Activated CD8-positive, alpha-beta memory T cell treated with anti-CD3 and anti-CD28 coated beads for 36 hours (primary cell): ENCODE measurements around the gene TMBIM6. TPM values are rescaled to one million over a fixed set of nuclear protein-coding genes. Genes with fewer than 3 reads are reported as not detected.

Experiments used
- CTCF ChIA-PET: fragments of 350-600 bp; sonication (Branson Sonifier 250); formaldehyde crosslinking; loops from one replicate; lab custom pipeline; 2021; ENCODE audit warnings: antibody characterized with exemption; lab: Charles Lee
- POLR2A ChIA-PET: fragments of 350-600 bp; sonication (Branson Sonifier 250); formaldehyde crosslinking; loops from one replicate; lab custom pipeline; 2021; ENCODE audit warnings: antibody characterized with exemption; lab: Charles Lee
- total RNA-seq, 2 experiments: library from RNA; stranded (reverse); gene quantifications; one replicate each; pipeline ENCODE4 v1.2.3, GENCODE V29; 2021

The TMBIM6 gene
- total RNA-seq, 2 experiments from 2014 or later: 461 to 468 TPM

GRCh38 chr12:49801141-49802063 is 60.0 kb downstream of the TMBIM6 start:
- ChIA-PET POLR2A (interaction anchor here (0.6 kb wide), 1 partner anchor 22 kb away, joined by 5 read pairs; no protein-coding TSS in a partner anchor), CTCF (interaction anchor here (0.6 kb wide), 1 partner anchor 178 kb away, joined by 3 read pairs; the partner anchor contains the start of gene PRPF40B)

GRCh38 chr12:49803693-49804450 is 62.5 kb downstream of the TMBIM6 start:
- CTCF ChIA-PET: no interaction called here
- POLR2A ChIA-PET: no interaction called here

GRCh38 chr12:49804821-49805220 is 63.5 kb downstream of the TMBIM6 start:
- ChIA-PET POLR2A (no interaction called here), CTCF (no interaction called here)

GRCh38 chr12:49805409-49805808 is 64.1 kb downstream of the TMBIM6 start:
- ChIA-PET POLR2A (interaction anchor here (0.7 kb wide), 1 partner anchor 69 kb away, joined by 7 read pairs; no protein-coding TSS in a partner anchor), CTCF (no interaction called here)

- CTCF ChIA-PET: interaction anchor here (1.0 kb wide), 1 partner anchor 33 kb away, joined by 4 read pairs; no protein-coding TSS in a partner anchor
- POLR2A ChIA-PET: no interaction called here
Measured at GRCh38 chr12:49806321-49806813, 65.0 kb downstream of the TMBIM6 start.

- ChIA-PET CTCF (interaction anchor here (1.0 kb wide), 1 partner anchor 33 kb away, joined by 4 read pairs; no protein-coding TSS in a partner anchor), POLR2A (no interaction called here)
Measured at GRCh38 chr12:49806877-49807276, 65.5 kb downstream of the TMBIM6 start.

- ChIA-PET CTCF (interaction anchor here (0.8 to 1.1 kb wide), 2 partner anchors 12 to 30 kb away, joined by 3 to 4 read pairs; no protein-coding TSS in a partner anchor), POLR2A (no interaction called here)
Measured at GRCh38 chr12:49807991-49808580, 66.7 kb downstream of the TMBIM6 start.

- POLR2A ChIA-PET: no interaction called here
- CTCF ChIA-PET: interaction anchor here (0.8 to 1.4 kb wide), 3 partner anchors 11 to 31 kb away, joined by 3 to 4 read pairs (median 3); no protein-coding TSS in a partner anchor
Measured at GRCh38 chr12:49808686-49809380, 67.5 kb downstream of the TMBIM6 start.

- ChIA-PET POLR2A (no interaction called here), CTCF (interaction anchor here (1.4 kb wide), 1 partner anchor 30 kb away, joined by 3 read pairs; no protein-coding TSS in a partner anchor)
Measured at GRCh38 chr12:49809381-49809905, 68.1 kb downstream of the TMBIM6 start.

- CTCF ChIA-PET: interaction anchor here (1.4 to 2.4 kb wide), 2 partner anchors 29 to 32 kb away, joined by 3 to 7 read pairs; no protein-coding TSS in a partner anchor
- POLR2A ChIA-PET: no interaction called here
Measured at GRCh38 chr12:49809906-49810389, 68.6 kb downstream of the TMBIM6 start.

GRCh38 chr12:49811136-49811535 is 69.8 kb downstream of the TMBIM6 start:
- ChIA-PET CTCF (interaction anchor here (1.0 to 2.4 kb wide), 2 partner anchors 33 to 469 kb away, joined by 3 to 7 read pairs; no protein-coding TSS in a partner anchor), POLR2A (no interaction called here)

- CTCF ChIA-PET: interaction anchor here (2.4 kb wide), 1 partner anchor 34 kb away, joined by 7 read pairs; no protein-coding TSS in a partner anchor
Measured at GRCh38 chr12:49811961-49812401, 70.6 kb downstream of the TMBIM6 start.

GRCh38 chr12:49813131-49813530 is 71.8 kb downstream of the TMBIM6 start:
- ChIA-PET CTCF (no interaction called here), POLR2A (no interaction called here)

More at GRCh38 chr12:49811961-49812401, 70.6 kb downstream of the TMBIM6 start:
- POLR2A ChIA-PET: no interaction called here

Other genes with a start within 250 kb of the TMBIM6 start
- 1 to 10 TPM; 5.6 to 5.8 TPM for gene KCNH3, start 202.5 kb upstream of the TMBIM6 start, total RNA-seq
- 10 to 100 TPM; 80.6 to 83.5 TPM for gene MCRS1, start 173.4 kb upstream of the TMBIM6 start, total RNA-seq
- gene FAM186B, start 135.9 kb upstream of the TMBIM6 start, total RNA-seq: under 1 TPM in 1 of 2 experiments, not detected in 1; 0.17 TPM
- 10 to 100 TPM in 1 of 2 experiments, 1 to 10 TPM in 1; 9.3 to 11.4 TPM for gene PRPF40B, start 118.0 kb upstream of the TMBIM6 start, total RNA-seq
- 10 to 100 TPM; 32.8 to 34.2 TPM for gene FMNL3, start 34.2 kb upstream of the TMBIM6 start, total RNA-seq
- gene NCKAP5L, start 86.9 kb downstream of the TMBIM6 start, total RNA-seq: 1 to 10 TPM; 5.3 to 5.4 TPM
- 1 to 10 TPM; 5.7 to 6.0 TPM for gene BCDIN3D, start 101.5 kb downstream of the TMBIM6 start, total RNA-seq
- gene FAIM2, start 162.3 kb downstream of the TMBIM6 start, total RNA-seq: 1 to 10 TPM in 1 of 2 experiments, under 1 TPM in 1; 0.23 to 1.0 TPM
- not detected for gene AQP2, start 209.2 kb downstream of the TMBIM6 start, total RNA-seq
- not detected for gene AQP5, start 220.3 kb downstream of the TMBIM6 start, total RNA-seq
- gene AQP6, start 231.4 kb downstream of the TMBIM6 start, total RNA-seq: not detected